GM15510 (cell line): ENCODE measurements around the gene COL6A2.

Source experiments
- POLR2A ChIP-seq: IDR thresholded peaks from 3 replicates; pipeline ENCODE4 v1.6.1; 2011; ENCODE audit warnings: borderline replicate concordance; ENCODE audit not compliant: insufficient read length; ENCODE audit errors: extremely low read depth

COL6A2 gene

DNA sequence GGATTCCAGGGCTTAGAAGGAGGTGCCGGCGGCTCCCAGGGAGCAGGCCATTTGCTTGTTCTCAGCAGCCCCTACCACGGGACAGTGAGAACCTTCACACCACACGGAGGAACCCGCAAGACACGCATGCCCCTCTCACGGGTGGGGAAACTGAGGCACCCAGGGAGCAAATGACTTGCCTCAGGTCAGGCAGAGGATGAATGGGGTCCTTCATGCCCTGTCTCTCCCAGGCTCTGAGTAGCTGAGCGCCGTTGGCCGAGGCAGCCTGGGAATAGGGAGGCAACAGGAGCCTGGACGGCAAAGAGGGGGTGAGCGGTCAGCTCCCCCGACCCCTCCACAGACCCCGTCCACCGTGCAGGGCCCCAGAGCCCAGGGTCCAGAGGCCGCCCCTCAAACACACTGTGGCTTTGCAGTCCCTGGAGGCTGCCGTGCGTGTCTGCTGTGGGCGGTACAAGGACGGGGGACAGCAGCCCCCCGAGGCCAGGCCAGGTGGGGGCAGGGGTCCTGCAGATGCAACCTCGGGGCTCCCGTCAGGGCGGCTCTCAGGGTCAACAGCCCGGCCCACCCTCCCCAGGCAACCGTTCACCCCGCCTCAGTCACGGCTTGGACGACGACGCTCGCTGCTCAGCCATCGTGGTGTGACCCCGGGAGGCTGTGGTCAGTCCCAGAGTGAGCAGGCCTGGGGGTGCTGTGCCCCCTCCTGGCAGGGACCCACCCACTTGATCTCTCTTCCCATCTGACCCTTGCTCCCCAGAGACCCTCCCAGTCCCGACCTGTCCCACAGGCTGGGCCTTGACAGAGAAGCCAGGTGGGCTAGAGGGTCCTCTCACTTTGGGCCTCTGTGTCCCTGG lies 15.8 kb upstream of the COL6A2 start:
- TF ChIP-seq POLR2A: no peak

DNA sequence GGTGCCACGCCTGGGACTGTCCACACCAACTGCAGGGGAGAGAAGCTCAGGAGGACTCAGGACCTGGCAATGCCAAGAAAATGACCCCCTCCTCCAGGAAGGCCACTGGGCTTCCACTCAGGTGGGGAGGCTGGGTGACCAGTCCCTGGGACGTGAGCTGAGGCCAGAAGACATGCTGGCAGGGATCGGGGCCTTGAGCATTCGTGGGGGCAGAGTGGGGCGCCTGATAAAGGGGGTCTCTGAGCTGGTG lies 15.3 kb upstream of the COL6A2 start:
- TF ChIP-seq POLR2A: no peak

GRCh38 chr21:46082963-46083790 lies 14.7 kb upstream of the COL6A2 start:
- no peak for TF ChIP-seq POLR2A

- no peak for TF ChIP-seq POLR2A
These were observed 13.9 kb upstream of the COL6A2 start for GRCh38 chr21:46083791-46084561.

GRCh38 chr21:46084709-46085108 lies 13.2 kb upstream of the COL6A2 start:
- TF ChIP-seq POLR2A: no peak

GRCh38 chr21:46087641-46088040 lies 10.3 kb upstream of the COL6A2 start:
- no peak for TF ChIP-seq POLR2A

DNA sequence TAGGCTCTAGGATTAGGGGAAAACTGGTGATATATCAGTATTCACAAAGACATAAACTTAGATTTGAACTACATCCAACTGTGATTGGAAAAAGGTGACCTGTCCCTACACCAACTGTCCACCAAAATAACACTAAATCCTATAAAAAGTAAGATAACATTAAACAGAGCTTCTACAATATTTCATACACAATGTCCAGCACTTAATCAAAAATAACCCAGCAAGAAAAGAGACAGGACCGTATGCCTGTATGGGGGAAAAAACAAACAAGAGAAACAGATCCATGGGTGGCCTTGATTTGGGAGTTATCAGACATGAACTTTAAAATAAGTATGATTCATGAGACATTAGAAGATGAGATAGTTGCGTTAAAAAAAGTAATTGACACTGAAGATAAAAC lies 9.7 kb upstream of the COL6A2 start:
- no peak for TF ChIP-seq POLR2A

GRCh38 chr21:46089285-46089684 lies 8.6 kb upstream of the COL6A2 start:
- TF ChIP-seq POLR2A: no peak

GRCh38 chr21:46091118-46091517 lies 6.8 kb upstream of the COL6A2 start:
- TF ChIP-seq POLR2A: no peak

- no peak for TF ChIP-seq POLR2A
These were observed 6.3 kb upstream of the COL6A2 start for GRCh38 chr21:46091631-46092025.

DNA sequence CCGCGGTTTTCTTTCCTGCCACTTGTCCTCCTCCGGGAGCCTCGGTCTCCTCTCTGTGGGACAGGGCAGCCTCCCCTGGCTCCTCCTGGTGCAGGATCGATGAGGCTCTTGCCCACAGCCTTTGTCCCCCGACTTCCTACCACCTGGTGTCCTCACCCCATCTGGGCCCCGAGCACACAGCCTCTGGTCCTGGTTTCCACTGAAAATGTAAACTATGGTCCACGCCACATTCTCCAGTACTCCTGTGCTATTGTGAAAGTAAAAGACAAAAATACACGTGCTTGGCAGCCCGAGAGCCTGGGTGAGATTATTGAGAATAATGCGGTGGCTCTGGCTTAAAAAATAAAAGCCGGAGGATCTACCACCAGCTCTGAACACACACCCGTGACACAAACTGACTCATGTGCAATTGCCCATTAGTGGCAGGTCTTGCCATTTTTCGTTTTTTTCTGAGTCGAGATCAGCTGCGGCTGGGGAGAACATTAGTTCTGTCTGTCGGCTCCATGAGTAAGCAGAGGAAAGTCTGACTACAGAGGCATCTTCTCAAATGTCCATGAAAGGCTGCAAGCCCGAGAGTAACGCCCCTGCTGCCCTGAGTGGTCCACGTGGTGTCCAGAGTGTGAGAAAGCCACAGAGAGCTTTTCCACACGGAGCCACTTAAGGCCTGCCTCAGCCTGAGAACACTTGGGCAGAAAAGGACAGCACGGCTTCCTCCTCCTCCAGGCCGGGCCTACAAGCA lies 5.7 kb upstream of the COL6A2 start:
- no peak for TF ChIP-seq POLR2A

DNA sequence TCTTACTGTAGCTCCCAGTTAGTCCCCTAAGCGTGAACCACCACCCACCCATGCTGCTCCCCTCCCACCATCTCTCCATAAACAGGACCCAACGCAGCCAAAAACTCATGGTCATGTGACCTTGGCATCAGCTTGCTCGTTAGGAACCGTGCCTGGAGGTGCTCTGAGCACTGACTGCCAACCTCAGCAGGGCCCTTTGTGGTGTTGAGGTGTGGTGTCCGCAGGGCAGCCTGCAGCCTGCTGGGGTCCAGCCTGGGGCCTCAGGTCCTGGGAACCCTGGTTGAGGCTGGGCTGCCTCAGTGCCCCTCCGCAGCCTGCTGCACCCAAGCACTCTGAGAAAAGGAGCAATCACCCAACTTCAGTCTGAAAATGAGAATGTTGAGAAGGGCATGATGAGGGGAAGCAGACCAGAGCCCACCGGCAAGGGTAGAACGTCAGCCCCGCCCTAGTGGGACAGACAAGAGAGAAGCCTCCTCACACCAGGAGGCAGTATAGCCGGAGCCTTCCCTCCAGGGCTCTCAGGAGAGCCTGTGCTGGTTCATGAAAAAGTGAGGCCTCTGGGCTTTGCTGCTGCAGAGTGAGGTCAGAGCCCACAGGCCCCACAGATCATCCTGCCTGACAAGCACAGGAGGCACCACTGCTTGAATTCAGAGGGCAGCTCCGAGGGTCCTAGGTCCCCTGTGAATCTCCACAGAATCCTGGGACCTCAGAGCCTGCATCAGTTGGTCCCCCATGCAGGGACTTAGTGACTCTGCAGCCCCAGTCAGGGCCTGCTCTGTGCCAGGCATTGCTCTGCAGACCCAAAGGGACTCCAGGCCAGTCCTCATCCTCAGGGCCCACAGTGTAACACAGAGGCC lies 4.9 kb upstream of the COL6A2 start:
- TF ChIP-seq POLR2A: no peak

DNA sequence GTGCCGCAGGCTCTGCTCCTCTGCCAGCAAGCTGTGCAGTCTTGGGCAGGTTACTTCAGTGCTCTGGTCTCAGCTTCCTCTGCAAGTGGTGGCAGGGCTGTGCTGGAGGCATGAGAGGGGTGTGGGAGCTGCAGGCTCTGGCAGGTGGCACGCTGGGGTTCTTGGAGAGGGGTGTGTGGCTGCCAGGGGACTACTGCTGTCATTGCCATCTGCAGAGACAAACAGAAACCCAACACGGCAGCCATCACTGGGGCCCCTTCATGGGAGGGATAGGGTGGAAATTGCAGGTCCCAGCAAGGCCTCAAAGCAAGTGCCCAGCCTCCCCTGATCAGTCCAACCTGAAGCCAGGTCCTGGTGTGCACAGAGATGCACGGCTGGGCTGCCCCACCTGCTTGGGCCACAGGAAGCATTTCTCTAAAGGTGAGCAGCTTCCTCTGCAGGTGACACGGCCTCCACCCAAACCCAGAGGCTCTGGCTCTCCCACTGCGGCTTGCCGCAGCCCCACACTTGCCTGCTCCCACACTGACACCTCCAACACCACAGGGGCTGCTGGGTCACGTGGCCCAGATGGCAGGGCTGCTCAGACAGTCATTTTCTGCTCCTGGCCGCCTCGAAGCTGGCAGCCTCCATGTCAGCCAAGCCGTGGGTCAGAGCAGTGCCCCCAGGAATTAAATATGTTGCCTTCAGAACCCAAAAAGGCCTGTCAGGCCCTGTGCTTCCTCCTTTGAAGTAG lies 4.1 kb upstream of the COL6A2 start:
- no peak for TF ChIP-seq POLR2A
